ENCODE data around the gene COPG2.
"Not testable (repeated sequence)": the region's sequence is repeated elsewhere in the genome, so short reads cannot be mapped to it uniquely, and the experiment has no call there.

Gene COPG2

DNA sequence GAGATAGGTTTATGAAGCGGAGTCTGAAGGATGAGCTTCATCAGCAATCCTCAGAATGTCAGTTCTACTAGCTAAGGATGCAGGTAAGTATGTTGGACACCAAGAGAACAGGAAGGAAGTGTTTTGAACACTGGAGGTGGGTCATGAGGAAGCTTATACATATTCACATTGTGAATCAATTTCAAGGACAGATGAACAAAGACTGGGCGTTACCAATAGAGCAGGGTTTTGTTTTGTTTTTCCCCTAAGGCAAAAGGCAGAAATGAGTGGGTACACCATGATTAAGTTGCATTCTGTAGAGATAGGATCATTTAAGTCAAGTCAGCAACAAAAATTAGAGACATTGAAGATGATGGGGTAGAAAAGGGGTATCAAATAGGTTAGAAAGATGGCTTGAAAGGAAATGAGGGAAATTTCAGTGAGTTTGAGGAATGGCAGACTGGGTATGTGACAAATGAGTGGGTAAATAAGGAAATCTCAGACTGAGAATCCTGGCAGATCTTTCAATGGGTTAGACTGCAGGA is 125.0 kb downstream of the COPG2 start:
- no peak for DNase-seq (ENCODE audit: low read depth, low spot score)
- Histone ChIP-seq H3K4me1 (ENCODE audit: insufficient read depth, insufficient read length) (no peaks in the 10 kb centered on the region), H3K9me3 (ENCODE audit: insufficient read depth, low read length) (peaks cover 5% of the 10 kb centered on the region; the same call in 1 of the 2 replicates), H3K4me3 (ENCODE audit: insufficient read length, low read depth) (no peak overlapping the region), H3K27me3 (ENCODE audit: insufficient read depth, insufficient read length) (no peaks in the 10 kb centered on the region), H3K36me3 (ENCODE audit: insufficient read depth, insufficient read length, low read length) (peaks cover 20% of the 10 kb centered on the region), H3K9ac (ENCODE audit: insufficient read length, low read depth) (no peak overlapping the region)
- TF ChIP-seq SUZ12 (IDR thresholded peaks at IDR 0.05; ENCODE audit: extremely low read depth, insufficient read depth, insufficient read length) (no peak), YY1 (IDR thresholded peaks at IDR 0.05; ENCODE audit: insufficient read depth, insufficient read length) (no peak)

DNA sequence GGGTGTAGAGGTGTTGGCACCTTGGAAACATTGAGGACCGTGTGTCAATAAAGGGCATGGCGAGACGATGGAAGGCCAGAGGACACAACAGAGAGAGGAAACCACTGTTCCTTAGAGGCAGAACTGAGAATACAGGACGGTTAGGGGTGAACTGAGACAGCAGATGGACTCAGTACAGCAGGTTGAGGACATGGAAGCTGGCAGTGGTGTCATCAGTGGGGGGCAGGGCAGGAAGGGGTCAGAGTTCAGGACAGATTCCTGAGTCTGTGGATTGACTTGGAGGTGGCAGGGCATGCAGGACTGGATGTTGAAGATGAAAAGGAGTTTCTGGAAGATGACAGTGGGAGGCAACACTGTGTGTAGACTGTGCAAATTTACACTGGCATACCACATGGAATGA is 126.3 kb downstream of the COPG2 start:
- not testable (repeated sequence) for H3K27me3 ChIP-seq (ENCODE audit: insufficient read depth, insufficient read length); H3K4me3 ChIP-seq (ENCODE audit: insufficient read length, low read depth); H3K4me1 ChIP-seq (ENCODE audit: insufficient read depth, insufficient read length); H3K9me3 ChIP-seq (ENCODE audit: insufficient read depth, low read length); H3K9ac ChIP-seq (ENCODE audit: insufficient read length, low read depth); DNase-seq (ENCODE audit: low read depth, low spot score)
- H3K36me3 ChIP-seq (ENCODE audit: insufficient read depth, insufficient read length, low read length): peaks cover 20% of the 10 kb centered on the region

DNA sequence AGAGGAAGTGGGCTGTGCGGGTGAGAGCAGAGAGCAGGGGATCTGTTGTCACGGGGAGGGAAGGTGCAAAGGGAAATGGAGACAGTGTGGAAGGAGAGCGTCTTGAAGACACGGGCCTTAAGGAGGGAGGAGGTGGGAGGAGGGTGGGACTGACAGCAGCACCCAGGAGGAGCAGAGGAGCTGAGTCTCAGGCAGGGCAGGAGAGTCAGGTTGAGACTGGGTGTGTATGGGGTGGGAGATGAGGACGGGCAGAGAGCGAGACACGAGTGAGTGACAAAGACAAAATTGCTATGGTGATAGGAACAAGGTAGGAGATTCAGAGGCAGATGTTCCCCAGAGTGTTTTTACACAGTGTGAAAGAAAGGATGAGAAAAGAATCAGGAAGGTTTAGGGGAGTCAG is 127.3 kb downstream of the COPG2 start:
- not testable (repeated sequence) for H3K4me1 ChIP-seq (ENCODE audit: insufficient read depth, insufficient read length); DNase-seq (ENCODE audit: low read depth, low spot score); H3K4me3 ChIP-seq (ENCODE audit: insufficient read length, low read depth)

DNA sequence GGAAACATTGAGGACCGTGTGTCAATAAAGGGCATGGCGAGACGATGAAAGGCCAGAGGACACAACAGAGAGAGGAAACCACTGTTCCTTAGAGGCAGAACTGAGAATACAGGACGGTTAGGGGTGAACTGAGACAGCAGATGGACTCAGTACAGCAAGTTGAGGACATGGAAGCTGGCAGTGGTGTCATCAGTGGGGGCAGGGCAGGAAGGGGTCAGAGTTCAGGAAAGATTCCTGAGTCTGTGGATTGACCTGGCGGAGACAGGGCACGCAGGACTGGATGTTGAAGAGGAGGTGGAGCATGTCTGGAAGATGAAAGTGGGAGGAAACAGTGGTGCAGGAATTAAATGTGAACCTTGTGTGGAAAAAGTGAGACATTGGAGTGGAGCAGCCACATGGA is 130.7 kb downstream of the COPG2 start:
- H3K27me3 ChIP-seq (ENCODE audit: insufficient read depth, insufficient read length); H3K9ac ChIP-seq (ENCODE audit: insufficient read length, low read depth); H3K9me3 ChIP-seq (ENCODE audit: insufficient read depth, low read length); H3K4me3 ChIP-seq (ENCODE audit: insufficient read length, low read depth); H3K4me1 ChIP-seq (ENCODE audit: insufficient read depth, insufficient read length); DNase-seq (ENCODE audit: low read depth, low spot score): not testable (repeated sequence)
- peaks cover 28% of the 10 kb centered on the region for H3K36me3 ChIP-seq (ENCODE audit: insufficient read depth, insufficient read length, low read length)

More for the DNA sequence above, 127.3 kb downstream of the COPG2 start:
- H3K36me3 ChIP-seq (ENCODE audit: insufficient read depth, insufficient read length, low read length): peaks cover 24% of the 10 kb centered on the region
- H3K9me3 ChIP-seq (ENCODE audit: insufficient read depth, low read length); H3K9ac ChIP-seq (ENCODE audit: insufficient read length, low read depth); H3K27me3 ChIP-seq (ENCODE audit: insufficient read depth, insufficient read length): not testable (repeated sequence)

DNA sequence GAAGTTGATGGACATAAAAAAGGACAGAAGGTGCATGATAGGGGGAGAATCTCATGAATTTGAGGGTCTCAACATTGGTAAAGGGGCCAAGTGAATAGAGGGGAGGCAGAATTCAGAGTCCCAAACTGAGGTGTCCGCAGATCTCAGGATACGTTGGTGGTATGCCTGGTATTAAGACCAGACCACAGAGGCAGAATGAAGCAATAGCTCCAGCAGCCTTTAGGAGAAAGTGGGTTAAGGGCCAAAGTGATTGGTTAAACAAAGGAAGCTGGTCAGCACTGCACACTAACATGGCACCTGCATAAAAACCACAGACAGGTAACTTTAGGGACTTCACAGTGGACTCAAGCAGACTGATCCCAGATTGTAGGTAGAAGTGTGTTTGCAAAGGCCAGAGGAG is 139.1 kb downstream of the COPG2 start:
- DNase-seq (ENCODE audit: low read depth, low spot score): no peak

DNA sequence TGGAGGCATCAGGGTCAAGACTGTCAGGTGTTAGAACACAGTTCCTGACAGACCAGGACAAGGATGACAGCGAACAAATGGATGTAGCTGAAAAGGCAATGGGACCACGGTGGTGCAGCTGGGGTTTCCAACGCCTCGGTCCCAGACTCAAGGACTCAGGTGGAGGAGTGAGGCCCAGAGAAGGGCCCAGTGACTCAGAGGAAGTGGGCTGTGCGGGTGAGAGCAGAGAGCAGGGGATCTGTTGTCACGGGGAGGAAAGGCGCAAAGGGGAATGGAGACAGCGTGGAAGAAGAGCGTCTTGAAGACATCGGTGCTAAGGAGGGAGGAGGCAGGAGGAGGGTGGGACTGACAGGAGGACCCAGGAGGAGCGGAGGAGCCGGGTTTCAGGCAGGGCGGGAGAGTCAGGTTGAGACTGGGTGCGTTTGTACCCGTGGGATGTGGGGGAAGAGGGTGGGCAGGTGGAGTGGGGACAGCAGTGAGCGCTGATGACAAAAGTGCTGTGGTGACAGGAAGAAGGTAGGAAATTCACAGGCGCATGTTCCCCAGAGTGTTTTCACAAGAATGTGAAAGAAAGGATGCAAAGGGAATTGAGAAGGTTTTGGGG is 140.7 kb downstream of the COPG2 start:
- H3K9me3 ChIP-seq (ENCODE audit: insufficient read depth, low read length); H3K27me3 ChIP-seq (ENCODE audit: insufficient read depth, insufficient read length); H3K4me3 ChIP-seq (ENCODE audit: insufficient read length, low read depth); DNase-seq (ENCODE audit: low read depth, low spot score); H3K9ac ChIP-seq (ENCODE audit: insufficient read length, low read depth); H3K4me1 ChIP-seq (ENCODE audit: insufficient read depth, insufficient read length): not testable (repeated sequence)
- peaks cover 18% of the 10 kb centered on the region for H3K36me3 ChIP-seq (ENCODE audit: insufficient read depth, insufficient read length, low read length)

More for the DNA sequence above, 139.1 kb downstream of the COPG2 start:
- H3K27me3 ChIP-seq (ENCODE audit: insufficient read depth, insufficient read length): no peaks in the 10 kb centered on the region
- peaks cover 20% of the 10 kb centered on the region for H3K36me3 ChIP-seq (ENCODE audit: insufficient read depth, insufficient read length, low read length)
- H3K4me1 ChIP-seq (ENCODE audit: insufficient read depth, insufficient read length): no peaks in the 10 kb centered on the region
- TF ChIP-seq YY1 (IDR thresholded peaks at IDR 0.05; ENCODE audit: insufficient read depth, insufficient read length) (no peak), ZNF274 (IDR thresholded peaks at IDR 0.05; ENCODE audit: low read depth, low read length) (no peak), SUZ12 (IDR thresholded peaks at IDR 0.05; ENCODE audit: extremely low read depth, insufficient read depth, insufficient read length) (no peak)
- no peaks in the 10 kb centered on the region for H3K9me3 ChIP-seq (ENCODE audit: insufficient read depth, low read length)
- H3K9ac ChIP-seq (ENCODE audit: insufficient read length, low read depth): no peak overlapping the region
- H3K4me3 ChIP-seq (ENCODE audit: insufficient read length, low read depth): no peak overlapping the region

DNA sequence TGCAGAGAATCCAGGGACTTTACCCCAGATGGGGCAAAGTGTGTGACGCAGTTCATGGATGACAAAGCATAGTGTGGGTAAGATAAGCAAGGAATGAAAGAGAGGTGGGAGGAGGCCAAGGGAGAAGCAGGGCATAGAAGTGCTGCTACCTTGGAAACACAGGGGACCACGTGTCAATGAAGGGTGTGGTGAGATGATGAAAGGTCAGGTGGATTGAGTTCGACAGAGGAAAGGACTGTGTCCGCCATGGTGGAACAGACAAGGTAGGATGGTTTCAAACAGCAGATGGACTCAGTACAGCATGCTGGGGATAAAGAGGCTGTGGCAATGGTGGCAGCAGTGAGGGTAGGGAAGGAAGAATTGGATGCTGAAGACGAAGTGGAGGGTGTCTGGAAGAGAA is 143.9 kb downstream of the COPG2 start:
- Histone ChIP-seq H3K4me3 (ENCODE audit: insufficient read length, low read depth) (no peak overlapping the region), H3K9me3 (ENCODE audit: insufficient read depth, low read length) (no peaks in the 10 kb centered on the region), H3K36me3 (ENCODE audit: insufficient read depth, insufficient read length, low read length) (peaks cover 14% of the 10 kb centered on the region), H3K4me1 (ENCODE audit: insufficient read depth, insufficient read length) (no peaks in the 10 kb centered on the region), H3K9ac (ENCODE audit: insufficient read length, low read depth) (no peak overlapping the region), H3K27me3 (ENCODE audit: insufficient read depth, insufficient read length) (no peaks in the 10 kb centered on the region)
- TF ChIP-seq YY1 (IDR thresholded peaks at IDR 0.05; ENCODE audit: insufficient read depth, insufficient read length) (no peak), SUZ12 (IDR thresholded peaks at IDR 0.05; ENCODE audit: extremely low read depth, insufficient read depth, insufficient read length) (no peak), ZNF274 (IDR thresholded peaks at IDR 0.05; ENCODE audit: low read depth, low read length) (no peak)
- no peak for DNase-seq (ENCODE audit: low read depth, low spot score)

DNA sequence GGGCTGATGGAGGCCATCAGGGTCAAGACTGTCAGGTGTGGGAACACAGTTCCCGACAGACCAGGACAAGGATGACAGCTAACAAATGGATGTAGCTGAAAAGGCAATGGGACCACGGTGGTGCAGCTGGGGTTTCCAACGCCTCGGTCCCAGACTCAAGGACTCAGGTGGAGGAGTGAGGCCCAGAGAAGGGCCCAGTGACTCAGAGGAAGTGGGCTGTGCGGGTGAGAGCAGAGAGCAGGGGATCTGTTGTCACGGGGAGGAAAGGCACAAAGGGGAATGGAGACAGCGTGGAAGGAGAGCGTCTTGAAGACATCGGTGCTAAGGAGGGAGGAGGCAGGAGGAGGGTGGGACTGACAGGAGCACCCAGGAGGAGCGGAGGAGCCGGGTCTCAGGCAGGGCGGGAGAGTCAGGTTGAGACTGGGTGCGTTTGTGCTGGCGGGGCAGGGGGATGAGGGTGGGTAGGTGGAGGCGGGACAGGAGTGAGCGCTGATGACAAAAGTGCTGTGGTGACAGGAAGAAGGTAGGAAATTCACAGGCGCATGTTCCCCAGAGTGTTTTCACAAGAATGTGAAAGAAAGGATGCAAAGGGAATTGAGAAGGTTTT is 144.9 kb downstream of the COPG2 start:
- not testable (repeated sequence) for H3K4me1 ChIP-seq (ENCODE audit: insufficient read depth, insufficient read length); H3K27me3 ChIP-seq (ENCODE audit: insufficient read depth, insufficient read length); H3K4me3 ChIP-seq (ENCODE audit: insufficient read length, low read depth); H3K9me3 ChIP-seq (ENCODE audit: insufficient read depth, low read length); H3K9ac ChIP-seq (ENCODE audit: insufficient read length, low read depth); DNase-seq (ENCODE audit: low read depth, low spot score)
- peaks cover 13% of the 10 kb centered on the region for H3K36me3 ChIP-seq (ENCODE audit: insufficient read depth, insufficient read length, low read length)
